AG08395 (cell line): ENCODE results near the gene PNPLA3.
A peak's percentile ranks its signal among the peaks of the same experiment; 100 is the strongest.

Source experiments
- DNase-seq: peaks from one replicate; pipeline ENCODE4 v3.0.0; 2012; ENCODE audit warnings: mixed read lengths, low spot score

Gene PNPLA3

DNA sequence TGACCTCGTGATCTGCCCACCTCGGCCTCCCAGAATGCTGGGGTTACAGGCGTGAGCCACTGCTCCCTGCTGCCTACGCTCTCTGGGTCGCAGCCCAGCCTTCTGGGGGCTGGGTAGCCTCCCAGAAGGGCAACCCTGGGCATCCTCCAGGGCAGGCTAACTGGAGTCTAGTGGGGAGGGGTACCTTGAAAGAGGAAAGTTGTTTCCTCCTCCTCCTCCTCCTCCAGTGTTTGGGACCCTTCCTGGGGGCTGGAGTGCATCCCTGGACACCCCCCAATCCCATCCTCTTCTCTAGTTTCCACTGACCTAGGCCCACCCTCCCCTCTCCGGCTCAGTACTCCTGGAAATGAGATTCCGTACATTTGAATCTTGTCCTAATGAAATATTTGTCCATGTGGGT, 1.3 kb downstream of the PNPLA3 start:
- no peak for DNase-seq

- peak; percentile 47 for DNase-seq
Observed at GRCh38 chr22:43925433-43926348, 2.1 kb downstream of the PNPLA3 start.

- no peak for DNase-seq
Observed at GRCh38 chr22:43926349-43926710, 2.7 kb downstream of the PNPLA3 start.

DNA sequence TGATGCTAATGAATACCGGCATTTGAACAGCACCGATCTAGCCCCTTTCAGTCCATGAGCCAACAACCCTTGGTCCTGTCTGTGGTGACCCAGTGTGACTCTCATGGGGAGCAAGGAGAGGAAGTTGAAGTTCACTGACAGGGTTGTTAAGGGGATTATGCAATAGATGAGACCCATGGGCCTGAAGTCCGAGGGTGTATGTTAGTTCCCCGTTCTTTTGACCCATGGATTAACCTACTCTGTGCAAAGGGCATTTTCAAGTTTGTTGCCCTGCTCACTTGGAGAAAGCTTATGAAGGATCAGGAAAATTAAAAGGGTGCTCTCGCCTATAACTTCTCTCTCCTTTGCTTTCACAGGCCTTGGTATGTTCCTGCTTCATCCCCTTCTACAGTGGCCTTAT, 4.9 kb downstream of the PNPLA3 start:
- DNase-seq, result no peak

DNA sequence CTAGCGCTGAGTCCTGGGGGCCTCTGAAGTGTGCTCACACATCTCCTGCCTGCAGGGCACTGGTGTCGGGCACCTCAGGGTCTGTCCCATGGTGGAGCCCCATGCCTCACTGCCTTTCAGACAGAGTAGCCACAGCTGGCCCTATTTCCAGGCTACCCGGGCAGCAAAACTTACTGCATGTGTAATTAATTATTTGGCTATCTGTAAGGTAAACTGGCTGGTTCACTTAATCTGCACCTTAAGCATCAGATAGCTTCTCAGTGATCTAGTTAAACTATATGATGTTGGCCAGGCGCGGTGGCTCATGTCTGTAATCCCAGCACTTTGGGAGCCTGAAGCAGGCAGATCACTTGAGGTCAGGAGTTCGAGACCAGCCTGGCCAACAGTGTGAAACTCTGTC, 5.3 kb downstream of the PNPLA3 start:
- no peak for DNase-seq

DNA sequence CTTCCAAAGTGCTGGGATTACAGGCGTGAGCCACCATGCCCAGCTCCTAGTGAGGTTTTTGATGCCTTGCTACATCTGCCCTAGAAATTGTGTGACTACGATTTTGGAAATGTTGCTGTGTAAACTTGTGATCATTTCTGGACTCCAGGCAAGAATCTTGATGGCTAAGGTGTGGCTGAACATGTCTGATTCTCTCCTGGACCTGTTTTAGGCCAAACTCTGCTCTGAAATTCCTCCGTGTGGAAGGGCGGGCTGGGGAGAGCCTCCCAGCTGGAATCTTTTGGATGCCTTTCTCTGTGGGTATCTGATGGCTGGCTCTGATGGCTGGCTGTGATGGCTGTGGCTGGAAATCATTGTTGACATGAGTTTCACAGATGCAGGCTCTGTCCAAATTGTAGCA, 8.2 kb downstream of the PNPLA3 start:
- no peak for DNase-seq

DNA sequence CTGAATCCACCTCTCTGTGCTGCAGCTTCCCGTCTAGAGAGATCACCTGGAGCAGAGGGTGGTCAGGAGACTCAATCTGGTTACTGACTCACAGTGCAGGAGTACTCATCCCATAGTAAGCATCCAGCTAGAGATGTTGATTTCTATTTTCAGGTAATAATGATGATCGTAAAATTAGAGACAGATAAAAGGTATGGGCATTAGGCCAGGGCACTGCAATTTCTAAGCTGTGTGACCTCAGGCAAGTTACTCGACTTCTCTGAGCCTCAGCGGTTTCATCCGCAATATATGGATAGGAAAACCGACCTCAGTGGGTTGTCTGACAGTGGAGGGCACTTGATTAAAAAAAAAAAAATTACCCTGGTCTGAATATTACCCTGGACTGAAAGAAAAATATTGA, 17.8 kb downstream of the PNPLA3 start:
- no peak for DNase-seq

DNA sequence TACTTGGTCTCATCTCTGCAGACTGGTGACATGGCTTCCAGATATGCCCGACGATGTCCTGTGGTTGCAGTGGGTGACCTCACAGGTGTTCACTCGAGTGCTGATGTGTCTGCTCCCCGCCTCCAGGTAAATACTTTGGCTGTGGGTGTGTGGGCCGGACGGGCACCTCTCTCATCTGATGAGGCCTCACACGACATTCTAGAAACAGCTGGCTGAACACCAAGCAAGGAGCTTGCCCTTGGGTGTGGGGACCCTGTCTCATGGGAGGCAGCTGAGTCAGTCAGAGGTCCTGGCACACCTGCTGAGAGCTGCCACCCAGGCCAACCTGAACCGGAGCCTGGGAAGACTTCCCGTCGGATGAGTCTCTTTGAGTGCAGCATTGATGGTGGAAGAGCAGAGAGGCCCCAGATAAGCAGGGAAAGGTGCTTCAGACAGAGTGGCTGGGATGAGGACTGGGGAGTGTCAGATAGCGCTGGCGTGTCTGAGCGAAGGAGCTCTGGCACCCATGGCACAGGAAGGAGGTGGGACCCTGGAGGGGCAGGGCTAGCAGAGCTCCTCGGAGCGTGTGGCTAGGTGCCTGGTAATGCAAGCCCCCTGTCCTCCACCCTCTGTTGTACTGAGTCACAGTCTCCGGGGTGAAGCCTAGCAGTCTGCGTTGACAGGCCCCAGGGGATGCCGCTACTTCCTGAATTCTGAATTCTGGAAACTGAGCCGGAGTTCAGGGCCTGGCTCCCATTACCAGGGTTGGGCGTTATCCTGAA, 21.2 kb downstream of the PNPLA3 start:
- DNase-seq, result no peak

GRCh38 chr22:43945632-43946383, 22.2 kb downstream of the PNPLA3 start:
- peak; percentile 87 for DNase-seq

GRCh38 chr22:43946384-43946667, 22.7 kb downstream of the PNPLA3 start:
- DNase-seq, result no peak

DNA sequence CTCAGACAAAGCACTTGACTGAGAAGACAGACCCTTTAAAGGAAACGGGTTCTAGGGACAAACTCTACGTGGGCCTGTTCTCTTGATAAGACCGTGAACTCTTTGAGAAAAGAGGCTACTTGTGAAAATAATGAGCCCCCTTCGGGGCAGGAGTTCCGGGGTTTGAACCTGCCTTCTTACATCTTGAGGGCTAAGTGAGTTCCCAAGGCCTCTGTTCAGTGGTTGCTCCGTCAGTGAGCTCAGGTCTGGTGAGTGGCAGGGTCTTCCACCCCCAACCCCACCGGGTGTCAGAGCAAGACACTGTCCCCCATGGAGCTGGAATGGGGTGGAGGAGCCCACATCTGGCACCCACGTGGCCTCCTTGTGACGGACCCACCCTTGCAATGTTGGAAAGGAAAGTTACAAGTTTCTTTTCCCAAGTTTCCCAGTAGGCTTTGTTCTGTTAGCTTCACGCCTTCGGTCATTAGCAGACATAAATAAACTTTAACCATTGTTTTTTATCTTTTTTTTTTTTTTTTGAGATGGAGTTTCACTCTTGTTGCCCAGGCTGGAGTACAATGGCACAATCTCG, 25.3 kb downstream of the PNPLA3 start:
- peak; percentile 20 for DNase-seq

DNA sequence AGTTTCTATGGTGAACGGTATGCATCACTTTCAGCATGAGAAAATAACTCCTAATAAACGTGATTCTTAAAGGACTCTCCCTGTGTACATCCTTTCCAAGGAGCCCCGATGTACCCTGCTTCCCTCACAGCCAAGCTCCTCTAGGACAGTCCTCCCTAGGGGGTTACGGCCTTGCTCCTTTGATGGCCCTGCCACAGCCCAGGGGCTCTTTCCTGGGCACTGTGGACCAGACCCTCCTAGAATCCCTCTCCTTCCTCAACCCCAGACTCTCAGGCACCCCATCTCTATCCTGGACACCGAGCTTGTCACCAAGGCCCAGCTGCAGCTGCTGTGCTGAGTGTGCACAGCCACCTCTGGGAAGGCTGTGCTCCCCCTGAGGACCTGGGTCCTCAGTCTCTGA, 27.8 kb downstream of the PNPLA3 start:
- no peak for DNase-seq

DNA sequence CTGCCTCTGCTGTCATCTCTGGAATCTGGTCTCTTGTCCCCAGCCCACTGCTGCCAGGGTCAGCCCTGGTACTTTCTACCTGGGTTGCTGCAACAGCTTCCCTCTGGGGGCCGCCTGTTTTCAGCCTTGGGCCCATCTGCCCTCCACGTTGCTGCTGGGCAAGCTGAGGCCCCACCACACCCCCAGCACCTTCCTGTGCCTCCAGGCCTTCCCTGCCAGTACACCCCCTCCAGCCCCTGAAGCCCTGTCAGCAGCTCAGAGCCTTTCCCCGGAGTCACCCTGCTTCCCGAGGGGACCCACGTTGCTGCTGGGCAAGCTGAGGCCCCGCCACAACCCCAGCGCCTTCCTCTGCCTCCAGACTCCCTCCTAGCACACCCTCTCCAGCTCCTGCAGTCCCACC, 28.4 kb downstream of the PNPLA3 start:
- no peak for DNase-seq

DNA sequence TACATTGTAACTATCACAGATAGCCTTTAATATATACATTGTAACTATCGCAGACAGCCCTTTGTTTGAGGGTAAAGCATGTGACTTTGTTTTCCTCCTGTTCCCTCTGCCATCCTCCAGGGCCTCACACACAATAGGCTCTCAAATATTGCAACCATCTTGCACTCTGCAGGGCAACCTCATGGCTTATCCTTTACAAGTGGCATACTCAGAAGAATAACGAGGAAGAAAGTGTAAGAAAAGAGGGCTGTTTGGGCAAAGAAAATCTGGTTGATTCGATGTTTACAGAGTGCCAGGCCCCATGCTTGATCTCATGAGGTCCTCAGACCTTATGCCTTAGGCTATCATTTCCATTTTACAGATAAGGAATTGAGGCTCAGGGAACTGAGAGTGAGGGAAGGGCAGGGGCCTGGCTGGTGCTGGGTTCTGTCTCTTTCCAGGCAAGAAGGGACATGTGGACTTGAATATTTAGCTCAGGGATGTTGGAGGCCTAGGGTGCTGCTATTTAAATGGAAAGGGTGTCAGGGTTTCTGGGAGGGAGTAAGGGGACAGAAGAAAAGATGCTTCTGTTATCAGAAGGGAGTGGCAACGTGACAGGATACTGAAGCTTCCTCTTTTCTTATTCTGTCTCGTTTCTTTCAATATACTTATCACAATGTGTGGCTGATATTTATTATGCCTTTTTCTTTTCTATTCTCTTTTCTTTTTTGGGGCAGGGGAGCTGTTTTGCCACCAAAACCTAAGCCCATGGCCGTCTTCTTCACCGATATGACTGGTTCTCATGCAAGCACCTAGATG, 30.6 kb downstream of the PNPLA3 start:
- DNase-seq, result no peak

- peak; percentile 97 for DNase-seq
Observed at GRCh38 chr22:43955040-43955882, 31.7 kb downstream of the PNPLA3 start, which contains the start of gene SAMM50. Gene SAMM50 (plus strand): TSS chr22:43955442. CDS start chr22:43955578, 136 bp downstream.

DNA sequence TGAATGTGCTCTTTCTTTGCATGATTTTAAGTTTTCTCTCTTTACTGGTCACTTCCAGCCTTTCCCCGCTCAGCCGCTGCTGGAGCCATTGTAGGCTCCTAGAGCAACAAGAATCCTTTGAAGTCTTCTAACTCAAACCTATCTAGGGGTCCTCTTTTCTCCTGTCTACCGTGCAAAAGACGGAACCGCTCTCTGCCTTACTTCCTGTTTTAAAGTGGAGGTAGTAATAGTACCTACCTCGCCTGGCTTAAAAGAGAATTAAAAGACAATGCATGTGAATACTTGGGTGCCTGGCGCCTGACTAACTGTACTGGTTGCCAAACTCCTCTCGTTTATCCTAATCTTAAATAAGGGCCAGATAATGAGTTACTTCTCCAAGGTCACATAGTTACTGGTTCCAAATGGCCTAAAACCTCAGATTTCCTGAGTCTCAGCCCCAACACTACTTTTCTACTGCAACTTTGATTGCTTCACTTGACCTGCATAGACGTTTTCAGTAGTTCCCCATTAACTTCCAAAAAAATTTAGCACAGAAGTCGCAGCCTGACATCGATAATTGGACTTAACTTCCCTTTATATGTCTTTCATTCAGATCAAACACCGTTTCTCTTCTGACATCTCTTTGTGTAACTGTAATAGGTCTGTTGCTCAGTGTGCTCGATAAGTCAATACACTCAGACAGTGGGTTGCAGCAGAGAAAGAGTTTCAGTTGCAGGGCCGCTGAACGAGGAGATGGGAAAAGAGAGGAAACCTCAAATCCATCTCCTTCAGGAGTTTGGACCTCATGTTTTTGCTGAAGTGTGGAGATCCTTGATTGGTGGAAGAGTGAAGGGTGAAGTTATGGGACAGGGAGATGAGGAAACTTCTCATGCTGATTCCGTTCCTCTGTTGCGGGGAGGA, 32.5 kb downstream of the PNPLA3 start:
- no peak for DNase-seq

- DNase-seq, result no peak
Observed at GRCh38 chr22:43956805-43957463, 33.3 kb downstream of the PNPLA3 start.

DNA sequence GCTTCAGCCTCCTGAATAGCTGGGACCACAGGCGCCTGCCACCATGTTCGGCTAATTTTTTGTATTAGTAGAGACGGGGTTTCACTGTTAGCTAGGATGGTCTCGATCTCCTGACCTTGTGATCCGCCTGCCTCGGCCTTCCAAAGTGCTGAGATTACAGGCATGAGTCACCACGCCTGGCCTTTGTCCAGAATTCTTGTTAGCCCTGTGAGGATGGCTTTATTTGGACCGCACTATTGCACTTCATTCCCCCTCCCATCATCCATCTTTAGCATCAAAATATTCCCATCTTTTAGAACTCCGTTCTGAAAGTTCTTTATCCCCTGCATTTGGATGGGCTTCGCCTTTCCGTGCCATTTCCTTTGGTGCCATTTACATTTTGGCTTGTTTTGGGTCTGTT, 34.3 kb downstream of the PNPLA3 start:
- no peak for DNase-seq

DNA sequence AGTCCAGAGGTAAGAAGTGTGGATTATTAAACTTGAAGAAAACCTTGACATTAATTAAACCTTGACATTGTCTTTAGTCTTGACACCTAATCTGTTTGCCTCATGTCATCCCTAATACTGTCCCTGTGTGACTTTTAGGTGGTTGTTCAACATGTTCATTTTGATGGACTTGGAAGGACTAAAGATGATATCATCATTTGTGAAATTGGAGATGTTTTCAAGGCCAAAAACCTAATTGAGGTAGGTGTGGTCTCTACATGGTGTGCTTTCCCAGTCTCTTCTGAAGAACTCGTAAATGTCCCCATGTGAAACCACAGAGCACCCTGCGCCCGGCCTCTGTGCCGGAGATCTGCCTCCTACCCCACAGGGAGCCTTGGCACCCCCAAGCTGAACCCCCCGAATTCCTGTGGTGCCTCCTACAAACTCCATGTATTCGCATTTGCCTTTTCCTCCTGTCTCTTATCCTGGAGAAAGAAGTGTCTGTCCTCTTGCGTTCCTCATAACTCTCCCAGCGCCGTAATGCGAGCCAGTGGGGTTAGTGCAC, 40.8 kb downstream of the PNPLA3 start:
- no peak for DNase-seq
